Ishikawa (cell line): ENCODE data around the gene FNBP1L.

ENCODE experiments used
- CEBPB ChIP-seq: IDR thresholded peaks from 2 replicates; pipeline ENCODE4 v1.6.1; 2012
- CREB1 ChIP-seq: IDR thresholded peaks from 2 replicates; pipeline ENCODE4 v1.6.1; 2012; ENCODE audit warnings: low read depth
- EGR1 ChIP-seq: IDR thresholded peaks from 2 replicates; pipeline ENCODE4 v1.6.1; 2012
- EP300 ChIP-seq: IDR thresholded peaks from 2 replicates; pipeline ENCODE4 v1.6.1; 2012; ENCODE audit warnings: borderline replicate concordance
- FOXM1 ChIP-seq: IDR thresholded peaks from 2 replicates; pipeline ENCODE4 v1.6.1; 2012; ENCODE audit warnings: low read depth, borderline replicate concordance
- MAX ChIP-seq: IDR thresholded peaks from 2 replicates; pipeline ENCODE4 v1.6.1; 2012
- NFIC ChIP-seq: IDR thresholded peaks from 2 replicates; pipeline ENCODE4 v1.6.1; 2012
- RAD21 ChIP-seq: IDR thresholded peaks from 2 replicates; pipeline ENCODE4 v1.6.1; 2012; ENCODE audit warnings: low read depth
- REST ChIP-seq: IDR thresholded peaks from 2 replicates; pipeline ENCODE4 v1.6.1; 2012; ENCODE audit warnings: low read depth, mild to moderate bottlenecking
- TAF1 ChIP-seq: IDR thresholded peaks from 2 replicates; pipeline ENCODE4 v1.6.1; 2012; ENCODE audit warnings: low read depth, mild to moderate bottlenecking
- TCF12 ChIP-seq: IDR thresholded peaks from 2 replicates; pipeline ENCODE4 v1.6.1; 2012; ENCODE audit warnings: low read depth
- TEAD4 ChIP-seq: IDR thresholded peaks from 2 replicates; pipeline ENCODE4 v1.6.1; 2012
- USF1 ChIP-seq: IDR thresholded peaks from 2 replicates; pipeline ENCODE4 v1.6.1; 2012
- YY1 ChIP-seq: IDR thresholded peaks from 2 replicates; pipeline ENCODE4 v1.6.1; 2012; ENCODE audit warnings: low read depth
- ZBTB7A ChIP-seq: IDR thresholded peaks from 2 replicates; pipeline ENCODE4 v1.6.1; 2012; ENCODE audit warnings: low read depth

FNBP1L gene

GRCh38 chr1:93502571-93502970 lies 54.7 kb downstream of the FNBP1L start:
- TF ChIP-seq USF1 = no peak
- TF ChIP-seq NFIC = peak; percentile 32; the same call in 1 of the 2 replicates

- no peak for TF ChIP-seq TCF12
- TF ChIP-seq NFIC = no peak
- TF ChIP-seq YY1 = no peak
- no peak for TF ChIP-seq TAF1
- TF ChIP-seq USF1 = no peak
- no peak for TF ChIP-seq CREB1
- TF ChIP-seq REST = no peak
- no peak for TF ChIP-seq EGR1
- TF ChIP-seq ZBTB7A = no peak
- TF ChIP-seq CEBPB = no peak
- no peak for TF ChIP-seq MAX
- no peak for TF ChIP-seq TEAD4
- no peak for TF ChIP-seq EP300
- TF ChIP-seq RAD21 = no peak
- TF ChIP-seq FOXM1 = no peak
Observed at GRCh38 chr1:93503163-93503562, 55.2 kb downstream of the FNBP1L start.

GRCh38 chr1:93503816-93504215 lies 55.9 kb downstream of the FNBP1L start:
- TF ChIP-seq TCF12 (no peak), USF1 (no peak), ZBTB7A (no peak), MAX (no peak), FOXM1 (no peak), EP300 (no peak), EGR1 (no peak), TEAD4 (no peak), CEBPB (no peak), NFIC (no peak)

- TF ChIP-seq EP300 (no peak), REST (no peak), YY1 (no peak), USF1 (no peak), TAF1 (no peak), RAD21 (no peak), TEAD4 (no peak), TCF12 (no peak), CREB1 (no peak), NFIC (no peak), ZBTB7A (no peak), EGR1 (no peak), CEBPB (no peak), MAX (no peak), FOXM1 (no peak)
Observed at GRCh38 chr1:93504247-93505033, 56.5 kb downstream of the FNBP1L start.

- no peak for TF ChIP-seq TAF1
- no peak for TF ChIP-seq REST
- no peak for TF ChIP-seq USF1
- TF ChIP-seq EP300 = no peak
- TF ChIP-seq EGR1 = no peak
- no peak for TF ChIP-seq CREB1
- TF ChIP-seq CEBPB = no peak
- no peak for TF ChIP-seq NFIC
- no peak for TF ChIP-seq RAD21
Observed at GRCh38 chr1:93506126-93506525, 58.2 kb downstream of the FNBP1L start.
